H1 (cell line): Measurements from ENCODE around the gene LGALS9C. TPM values are rescaled to one million over a fixed set of nuclear protein-coding genes. Genes with fewer than 3 reads are reported as not detected.
"Not testable (repeated sequence)": the region's sequence is repeated elsewhere in the genome, so short reads cannot be mapped to it uniquely, and the experiment has no call there.

Experiments used
- CTCF ChIA-PET: fragments of 300-600 bp; sonication (Branson Sonifier 250); formaldehyde crosslinking; loops from one replicate; lab custom pipeline; 2021; ENCODE audit not compliant: partially characterized antibody; lab: Charles Lee
- POLR2A ChIA-PET: fragments of 300-600 bp; sonication (Branson Sonifier 250); formaldehyde crosslinking; loops from one replicate; lab custom pipeline; 2021; ENCODE audit warnings: inconsistent platforms; ENCODE audit not compliant: partially characterized antibody; lab: Charles Lee
- DNase-seq, 2 experiments: peaks; one replicate each; pipeline versions ENCODE4 v3.0.0 to v3.0.0-alpha.2; 2010 to 2022; ENCODE audit warnings: low spot score in 2 of 2, low read depth in 1 of 2, mixed read lengths in 1 of 2
- FAIRE-seq: peaks from 2 replicates; lab custom pipeline; 2011; peaks lifted over from hg19 to GRCh38; lab: Jason Lieb, UNC
- H2AFZ ChIP-seq: 2 replicates; pipeline ENCODE4 v1.8.1; 2012; ENCODE audit warnings: low read length, inconsistent platforms
- H2AK5ac ChIP-seq: 2 replicates; pipeline ENCODE4 v1.6.1; 2013; ENCODE audit warnings: low read depth, low read length
- H2BK120ac ChIP-seq: replicated peaks from 2 replicates; pipeline ENCODE3; 2013; ENCODE audit warnings: low read depth, low read length, inconsistent platforms
- H2BK12ac ChIP-seq: 2 replicates; pipeline ENCODE4 v1.6.1; 2013; ENCODE audit warnings: low read depth, low read length
- H2BK15ac ChIP-seq: 2 replicates; pipeline ENCODE4 v1.6.1; 2013; ENCODE audit warnings: low read length
- H2BK20ac ChIP-seq: 2 replicates; pipeline ENCODE4 v1.6.1; 2013; ENCODE audit warnings: low read length
- H2BK5ac ChIP-seq: 2 replicates; pipeline ENCODE4 v1.6.1; 2013; ENCODE audit warnings: low read depth, low read length
- H3K14ac ChIP-seq: 2 replicates; pipeline ENCODE4 v1.6.1; 2013; ENCODE audit warnings: inconsistent platforms; ENCODE audit not compliant: insufficient read length
- H3K18ac ChIP-seq: 2 replicates; pipeline ENCODE4 v1.6.1; 2013; ENCODE audit warnings: low read length; ENCODE audit errors: extremely low read depth
- H3K23ac ChIP-seq: 2 replicates; pipeline ENCODE4 v1.6.1; 2013; ENCODE audit warnings: inconsistent platforms; ENCODE audit not compliant: insufficient read length
- H3K23me2 ChIP-seq: 2 replicates; pipeline ENCODE4 v1.6.1; 2013; ENCODE audit warnings: low read depth, low read length
- H3K27ac ChIP-seq: 2 replicates; pipeline ENCODE4 v1.6.1; 2011; ENCODE audit warnings: low read depth, low read length, inconsistent platforms
- H3K27me3 ChIP-seq, 4 experiments: replicated peaks in 1 of 4; 1 replicate in 1 of 4; 2 replicates in 3 of 4; pipeline versions ENCODE4 v1.6.1 to v1.8.1; 2011 to 2013; ENCODE audit warnings: low read length in 3 of 4, mild to moderate bottlenecking in 3 of 4, inconsistent platforms in 2 of 4, mixed read lengths in 2 of 4, moderate library complexity in 1 of 4; ENCODE audit not compliant: control insufficient read depth in 3 of 4, insufficient read depth in 3 of 4; ENCODE audit errors: extremely low read depth in 1 of 4
- H3K36me3 ChIP-seq, 4 experiments: 2 replicates each; pipeline versions ENCODE4 v1.6.1 to v1.8.1; 2011 to 2013; ENCODE audit warnings: mild to moderate bottlenecking in 4 of 4, low read length in 3 of 4, moderate library complexity in 2 of 4, control low read depth in 1 of 4, inconsistent platforms in 1 of 4; ENCODE audit not compliant: insufficient read depth in 4 of 4, control insufficient read depth in 2 of 4
- H3K4ac ChIP-seq: replicated peaks from 2 replicates; pipeline ENCODE3; 2013; ENCODE audit warnings: low read length, low read depth, mixed read lengths, inconsistent platforms; ENCODE audit not compliant: insufficient read length
- H3K4me1 ChIP-seq, 4 experiments: replicated peaks in 1 of 4; 1 replicate in 1 of 4; 2 replicates in 3 of 4; pipeline versions ENCODE4 v1.6.1 to v1.8.1; 2011 to 2013; ENCODE audit warnings: low read length in 3 of 4, inconsistent platforms in 2 of 4, mixed read lengths in 1 of 4; ENCODE audit not compliant: insufficient read depth in 4 of 4, control insufficient read depth in 3 of 4
- H3K4me2 ChIP-seq, 2 experiments: 2 replicates each; pipeline versions ENCODE4 v1.6.1 to v1.8.1; 2011 to 2013; ENCODE audit warnings: low read depth in 2 of 2, low read length in 2 of 2, control low read depth in 1 of 2, inconsistent platforms in 1 of 2, mild to moderate bottlenecking in 1 of 2; ENCODE audit not compliant: insufficient read depth in 1 of 2
- H3K4me3 ChIP-seq, 4 experiments: fragments of 200-600, 300-600 bp in 1 of 4; sonication (generic), shearing (Covaris generic), sonication (Bioruptor Twin) in 1 of 4; 2 replicates each; pipeline versions ENCODE4 v1.5.1 to v1.8.1; 2011 to 2016; ENCODE audit warnings: low read length in 4 of 4, low read depth in 3 of 4, control low read depth in 2 of 4, inconsistent platforms in 2 of 4, mild to moderate bottlenecking in 2 of 4, mixed read lengths in 1 of 4, moderate library complexity in 1 of 4; ENCODE audit not compliant: insufficient read depth in 2 of 4; ENCODE audit errors: extremely low read depth in 1 of 4
- H3K56ac ChIP-seq: replicated peaks from 2 replicates; pipeline ENCODE3; 2013; ENCODE audit warnings: low read depth, mild to moderate bottlenecking, mixed read lengths, low read length, inconsistent platforms; ENCODE audit not compliant: insufficient read length
- H3K79me1 ChIP-seq: 2 replicates; pipeline ENCODE4 v1.6.1; 2013; ENCODE audit warnings: low read depth, low read length, control low read depth
- H3K79me2 ChIP-seq, 2 experiments: 2 replicates each; pipeline versions ENCODE4 v1.6.1 to v1.8.1; 2012 to 2013; ENCODE audit warnings: low read length in 2 of 2, mild to moderate bottlenecking in 2 of 2, inconsistent platforms in 1 of 2; ENCODE audit not compliant: insufficient read depth in 2 of 2, control insufficient read depth in 1 of 2
- H3K9ac ChIP-seq, 4 experiments: replicated peaks in 1 of 4; 1 replicate in 1 of 4; 2 replicates in 3 of 4; pipeline versions ENCODE4 v1.6.1 to v1.8.1; 2011 to 2013; ENCODE audit warnings: low read depth in 3 of 4, low read length in 3 of 4, control low read depth in 2 of 4, mild to moderate bottlenecking in 2 of 4, moderate library complexity in 2 of 4, inconsistent platforms in 1 of 4; ENCODE audit errors: extremely low read depth in 1 of 4
- H3K9me3 ChIP-seq, 2 experiments: 2 replicates each; pipeline versions ENCODE4 v1.6.1 to v1.8.1; 2012 to 2013; ENCODE audit warnings: mild to moderate bottlenecking in 2 of 2, moderate library complexity in 2 of 2, control low read depth in 1 of 2, inconsistent platforms in 1 of 2, low read depth in 1 of 2, low read length in 1 of 2, mixed read lengths in 1 of 2; ENCODE audit not compliant: insufficient read depth in 2 of 2
- H4K20me1 ChIP-seq, 2 experiments: replicated peaks in 1 of 2; 2 replicates each; pipeline versions ENCODE3 to v1.8.1; 2011 to 2013; ENCODE audit warnings: inconsistent platforms in 2 of 2, low read length in 2 of 2, mild to moderate bottlenecking in 1 of 2; ENCODE audit not compliant: insufficient read depth in 2 of 2, control insufficient read depth in 1 of 2
- H4K5ac ChIP-seq: 2 replicates; pipeline ENCODE4 v1.6.1; 2013; ENCODE audit warnings: low read length, low read depth, mixed read lengths, inconsistent platforms; ENCODE audit not compliant: insufficient read length
- H4K8ac ChIP-seq: 2 replicates; pipeline ENCODE4 v1.8.0; 2013; ENCODE audit warnings: mild to moderate bottlenecking, moderate library complexity, low read length, inconsistent platforms; ENCODE audit not compliant: insufficient read depth; ENCODE audit errors: extremely low read depth
- H4K91ac ChIP-seq: replicated peaks from 2 replicates; pipeline ENCODE3; 2013; ENCODE audit warnings: low read length, mixed read lengths, inconsistent platforms; ENCODE audit not compliant: insufficient read length
- WGBS, 2 experiments: shearing (Covaris generic) in 1 of 2; methylation state at CpG; one replicate each; pipeline versions ENCODE4 v1.1.6 to v1.1.7; 2013 to 2015; ENCODE audit warnings: low lambda C conversion rate in 2 of 2, mixed read lengths in 2 of 2, inconsistent platforms in 1 of 2, low coverage in 1 of 2, missing lambda C conversion rate in 1 of 2; ENCODE audit not compliant: insufficient replicate concordance in 2 of 2, insufficient coverage in 1 of 2, insufficient read length in 1 of 2; ENCODE audit errors: extremely low coverage in 1 of 2, missing lambda C conversion rate in 1 of 2; 5-methylcytosine and 5-hydroxymethylcytosine counted together
- polyA plus RNA-seq, 7 experiments: library from polyadenylated mRNA; depleted of rRNA in 3 of 7; stranded (reverse) in 5 of 7; unstranded in 2 of 7; fragments of >200 nt in 5 of 7; fragments of 200-250 nt in 2 of 7; gene quantifications; 1 replicate in 5 of 7; 2 replicates in 1 of 7; 4 replicates in 1 of 7; pipeline versions ENCODE4 v1.2.1 to v1.2.3, GENCODE V29; 2011 to 2013; ENCODE audit warnings: missing spikeins in 2 of 7, mixed read lengths in 2 of 7
- total RNA-seq: library from RNA; stranded (reverse); fragmentation: NEBNext Ultra II Directional; extraction: Animal tissue kit (Norgen Biotek cat#: 25700); gene quantifications from 2 replicates; pipeline ENCODE4 v1.2.1, GENCODE V29; 2021

Gene LGALS9C
- total and polyA plus RNA-seq, 2 of the 8 experiments (the other 6 are each of a cell fraction or from before 2014, with no cell fraction given): 0.03 TPM; not detected in 1

GRCh38 chr17:18474754-18475153 lies 1.8 kb upstream of the LGALS9C start:
- H3K9ac ChIP-seq, H3K56ac ChIP-seq, H2AK5ac ChIP-seq, H3K4me2 ChIP-seq, H2AFZ ChIP-seq, H3K23me2 ChIP-seq, H4K5ac ChIP-seq, H4K8ac ChIP-seq, H3K27me3 ChIP-seq, DNase-seq, H4K91ac ChIP-seq, FAIRE-seq, H3K14ac ChIP-seq, H3K79me1 ChIP-seq, H3K36me3 ChIP-seq, POLR2A ChIA-PET, H3K23ac ChIP-seq, H3K79me2 ChIP-seq, H2BK15ac ChIP-seq, H3K4me1 ChIP-seq, CTCF ChIA-PET, H2BK20ac ChIP-seq, H4K20me1 ChIP-seq, H2BK5ac ChIP-seq, H3K27ac ChIP-seq, H3K4me3 ChIP-seq, H3K18ac ChIP-seq, H2BK12ac ChIP-seq, H2BK120ac ChIP-seq, H3K4ac ChIP-seq, H3K9me3 ChIP-seq: not testable (repeated sequence)
- 82% methylated on average over 6 of the region's 7 CpGs; no CpG with 5 or more reads in 1 of the 2 experiments for WGBS, 2 experiments

- H2AK5ac ChIP-seq, H3K14ac ChIP-seq, H2AFZ ChIP-seq, H3K9ac ChIP-seq, H3K79me1 ChIP-seq, H2BK15ac ChIP-seq, H3K4me1 ChIP-seq, H2BK120ac ChIP-seq, H3K4me3 ChIP-seq, H4K20me1 ChIP-seq, H3K27me3 ChIP-seq, H3K56ac ChIP-seq, H2BK5ac ChIP-seq, H2BK20ac ChIP-seq, FAIRE-seq, DNase-seq, H3K9me3 ChIP-seq, H4K5ac ChIP-seq, H3K23ac ChIP-seq, H3K4me2 ChIP-seq, H4K8ac ChIP-seq, H3K4ac ChIP-seq, H2BK12ac ChIP-seq, H3K18ac ChIP-seq, H3K27ac ChIP-seq, POLR2A ChIA-PET, H3K79me2 ChIP-seq, H4K91ac ChIP-seq, H3K23me2 ChIP-seq, CTCF ChIA-PET, H3K36me3 ChIP-seq: not testable (repeated sequence)
- WGBS, 2 experiments: 89% methylated on average over 3 of the region's 5 CpGs; no CpG with 5 or more reads in 1 of the 2 experiments
Measured at GRCh38 chr17:18477367-18477766, 778 bp downstream of the LGALS9C start.
